ENCODE data around the gene MUTYH.

The MUTYH gene

GRCh38 chr1:45354838-45355237, 14.6 kb upstream of the MUTYH start:
- DNase-seq: no peak
- in situ Hi-C loops (cut with MboI; ENCODE audit: low pct_unique_long_range_greater_than_20kb, low sequenced_read_pairs): loop anchor here (10.0 kb wide), 1 partner anchor 140 kb away; the partner anchor contains the start of gene TESK2

- no peak for DNase-seq
- in situ Hi-C loops (cut with MboI; ENCODE audit: low pct_unique_long_range_greater_than_20kb, low sequenced_read_pairs): loop anchor here (10.0 kb wide), 1 partner anchor 141 kb away; the partner anchor contains the start of gene TESK2
Observed at GRCh38 chr1:45353685-45354084, 13.4 kb upstream of the MUTYH start.

DNA sequence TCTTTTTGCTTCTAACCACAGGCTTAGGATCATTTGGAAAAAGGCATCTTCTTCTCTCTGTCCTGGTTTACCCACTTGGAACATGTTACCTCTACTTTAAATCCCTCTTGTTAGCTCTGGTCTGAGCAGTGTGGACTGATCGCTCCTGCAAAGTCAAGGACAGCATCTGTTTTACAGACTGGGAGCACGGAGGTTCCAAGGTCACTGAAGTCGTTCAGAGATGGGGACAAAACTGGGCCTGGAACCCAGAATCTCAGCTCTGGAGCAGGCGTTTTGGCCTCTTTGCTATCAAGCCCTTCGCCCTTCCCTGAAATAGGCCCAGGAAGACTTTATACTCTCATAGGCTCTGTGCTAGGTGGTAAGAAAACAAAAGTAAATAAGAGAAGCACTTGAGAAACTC, 11.3 kb upstream of the MUTYH start:
- DNase-seq: no peak
- in situ Hi-C loops (cut with MboI; ENCODE audit: low pct_unique_long_range_greater_than_20kb, low sequenced_read_pairs): loop anchor here (10.0 kb wide), 1 partner anchor 143 kb away; the partner anchor contains the start of gene TESK2

DNA sequence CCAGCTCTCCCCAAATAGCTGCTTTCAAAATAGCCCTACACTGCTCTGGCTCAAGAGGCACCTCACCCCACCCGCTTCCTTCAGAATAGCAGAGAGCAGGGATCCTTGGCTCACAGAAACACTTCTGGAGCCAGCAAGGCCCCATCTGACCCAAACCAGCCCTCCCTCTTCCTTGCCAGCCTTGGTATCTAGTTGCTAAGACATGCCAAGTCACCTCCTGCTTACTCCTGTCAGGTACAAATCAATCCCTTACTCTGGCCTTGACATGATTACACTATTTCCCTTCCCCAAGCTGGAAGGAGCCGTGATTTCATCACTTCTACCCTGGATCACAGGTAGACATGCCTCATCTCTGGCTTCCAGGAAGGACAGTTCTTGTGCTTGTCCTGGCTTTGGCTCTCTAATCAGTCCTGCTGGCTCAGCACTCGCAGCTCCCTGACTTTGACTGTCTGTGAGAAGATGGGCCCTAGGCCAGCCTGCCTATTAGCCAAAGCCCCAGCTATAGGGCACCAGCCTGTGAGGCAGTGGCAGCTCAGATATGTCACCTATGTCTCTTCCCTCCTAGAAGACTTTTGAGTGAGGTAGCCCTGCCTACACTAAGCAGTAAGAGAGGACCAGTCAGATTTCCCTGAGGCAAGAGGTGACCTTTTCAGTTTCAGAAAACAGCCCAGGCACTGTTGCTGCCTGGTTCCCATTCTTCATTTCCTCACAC, 8.9 kb upstream of the MUTYH start:
- no peak for DNase-seq
- in situ Hi-C loops (cut with MboI; ENCODE audit: low pct_unique_long_range_greater_than_20kb, low sequenced_read_pairs): no loop called here

- no peak for DNase-seq
- in situ Hi-C loops (cut with MboI; ENCODE audit: low pct_unique_long_range_greater_than_20kb, low sequenced_read_pairs): no loop called here
Observed at GRCh38 chr1:45348609-45348965, 8.3 kb upstream of the MUTYH start.

DNA sequence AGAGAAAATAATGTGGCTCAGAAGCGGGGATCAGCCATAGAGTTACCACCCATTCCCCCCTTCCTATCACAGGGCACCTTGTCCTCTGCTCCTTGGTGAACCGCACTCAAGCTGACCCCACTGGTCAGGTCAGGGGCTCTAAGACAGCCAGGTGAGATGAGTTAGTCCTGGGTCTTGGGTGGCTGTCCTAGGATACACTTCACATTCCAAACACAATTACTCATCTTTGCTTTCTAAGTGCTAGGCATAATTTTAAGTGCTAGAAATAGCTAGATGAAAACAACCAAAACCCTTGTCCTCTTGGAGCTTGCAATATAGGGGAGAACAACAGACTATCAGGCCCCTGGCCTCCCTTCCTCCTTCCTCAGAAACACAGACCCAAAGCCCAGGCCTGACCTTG, 7.8 kb upstream of the MUTYH start:
- no peak for DNase-seq
- in situ Hi-C loops (cut with MboI; ENCODE audit: low pct_unique_long_range_greater_than_20kb, low sequenced_read_pairs): no loop called here

DNA sequence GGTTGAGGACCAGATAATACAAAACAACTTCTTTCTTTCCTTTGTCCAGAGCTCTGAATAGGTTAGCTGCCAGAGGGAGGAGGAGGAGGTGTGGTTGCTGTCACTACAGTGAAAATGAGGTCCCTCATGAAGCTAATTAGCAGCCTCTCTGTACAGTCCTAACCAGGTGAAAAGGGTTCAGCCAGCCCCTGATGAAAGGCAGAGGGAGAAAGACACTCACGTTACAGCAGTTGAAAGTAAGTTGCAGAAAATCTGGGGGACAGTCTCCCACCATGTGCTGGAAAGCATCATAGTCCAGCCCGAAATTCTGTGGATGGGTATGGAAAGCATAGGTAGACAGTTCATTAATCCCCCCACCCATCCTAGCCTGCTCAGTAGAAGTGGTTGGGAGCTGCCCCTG, 6.2 kb upstream of the MUTYH start:
- DNase-seq: no peak
- in situ Hi-C loops (cut with MboI; ENCODE audit: low pct_unique_long_range_greater_than_20kb, low sequenced_read_pairs): no loop called here

- in situ Hi-C loops (cut with MboI; ENCODE audit: low pct_unique_long_range_greater_than_20kb, low sequenced_read_pairs): no loop called here
- DNase-seq: no peak
Observed at GRCh38 chr1:45345014-45345413, 4.8 kb upstream of the MUTYH start.

- DNase-seq: no peak
- in situ Hi-C loops (cut with MboI; ENCODE audit: low pct_unique_long_range_greater_than_20kb, low sequenced_read_pairs): no loop called here
Observed at GRCh38 chr1:45344499-45344898, 4.3 kb upstream of the MUTYH start.

GRCh38 chr1:45340816-45341466, 701 bp upstream of the MUTYH start:
- in situ Hi-C loops (cut with MboI; ENCODE audit: low pct_unique_long_range_greater_than_20kb, low sequenced_read_pairs): no loop called here

DNA sequence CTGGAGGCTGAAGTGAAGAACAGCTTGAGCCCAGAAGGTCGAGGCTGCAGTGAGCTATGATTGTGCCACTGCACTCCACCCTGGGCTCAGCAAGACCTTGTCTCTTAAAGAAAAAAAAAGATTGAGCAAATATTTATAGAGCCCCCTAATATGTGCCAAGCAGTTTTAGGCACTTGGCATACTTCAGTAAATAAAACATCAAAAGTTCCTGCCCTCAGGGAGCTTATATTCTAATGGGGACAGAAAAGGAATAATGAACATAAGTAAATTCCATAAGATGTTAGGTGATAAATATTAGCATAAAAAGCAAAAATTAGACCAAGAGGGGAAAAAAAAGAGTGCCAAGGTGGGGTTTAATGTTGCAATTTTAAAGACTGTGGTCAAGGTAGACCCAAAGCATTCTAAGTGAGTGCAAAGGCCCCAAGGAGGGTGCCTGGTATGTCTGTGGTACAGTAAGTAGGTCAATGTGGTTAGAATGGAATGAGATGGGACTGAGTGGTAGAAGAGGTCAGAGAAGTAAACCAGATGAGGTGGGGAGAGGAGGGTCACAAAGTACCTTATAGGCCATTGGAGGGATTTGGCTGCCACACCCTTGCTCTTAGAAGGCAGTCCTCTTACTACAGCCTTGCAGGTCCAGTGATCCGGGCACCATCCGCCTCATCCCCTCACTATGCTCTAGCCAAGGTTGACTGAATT, 2.5 kb downstream of the MUTYH start:
- in situ Hi-C loops (cut with MboI; ENCODE audit: low pct_unique_long_range_greater_than_20kb, low sequenced_read_pairs): no loop called here

More at GRCh38 chr1:45340816-45341466, 701 bp upstream of the MUTYH start:
- peak; percentile 20 for DNase-seq

DNA sequence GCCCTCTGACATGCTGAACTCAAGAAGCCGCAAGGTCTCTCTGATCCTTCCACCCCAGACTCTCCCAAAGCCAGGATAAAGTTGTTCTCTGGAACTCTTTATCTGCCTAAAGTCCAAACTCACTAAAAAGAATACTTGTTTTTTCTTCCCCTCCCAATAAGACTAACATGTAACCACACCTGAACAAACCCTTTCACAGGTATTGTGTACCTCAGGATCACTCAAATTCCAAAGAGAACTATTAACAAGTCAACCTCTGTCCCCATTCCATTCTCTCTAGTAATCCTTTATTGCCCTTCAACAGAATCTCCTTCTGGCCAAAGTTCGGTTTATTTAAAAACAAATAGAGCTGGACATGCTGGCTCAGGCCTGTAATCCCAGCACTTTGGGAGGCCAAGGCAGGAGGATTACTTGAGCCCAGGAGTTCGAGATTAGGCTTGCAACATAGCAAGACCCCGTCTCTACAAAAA, 4.3 kb downstream of the MUTYH start:
- no peak for DNase-seq
- in situ Hi-C loops (cut with MboI; ENCODE audit: low pct_unique_long_range_greater_than_20kb, low sequenced_read_pairs): no loop called here

More for the DNA sequence above, 2.5 kb downstream of the MUTYH start:
- no peak for DNase-seq

- in situ Hi-C loops (cut with MboI; ENCODE audit: low pct_unique_long_range_greater_than_20kb, low sequenced_read_pairs): no loop called here
- DNase-seq: peak; percentile 47
Observed at GRCh38 chr1:45334308-45335245, 5.7 kb downstream of the MUTYH start.

- no peak for DNase-seq
- in situ Hi-C loops (cut with MboI; ENCODE audit: low pct_unique_long_range_greater_than_20kb, low sequenced_read_pairs): no loop called here
Observed at GRCh38 chr1:45332346-45332720, 7.9 kb downstream of the MUTYH start.

- in situ Hi-C loops (cut with MboI; ENCODE audit: low pct_unique_long_range_greater_than_20kb, low sequenced_read_pairs): no loop called here
- DNase-seq: no peak
Observed at GRCh38 chr1:45331436-45332345, 8.5 kb downstream of the MUTYH start.

- no peak for DNase-seq
- in situ Hi-C loops (cut with MboI; ENCODE audit: low pct_unique_long_range_greater_than_20kb, low sequenced_read_pairs): no loop called here
Observed at GRCh38 chr1:45329445-45329844, 10.8 kb downstream of the MUTYH start.

DNA sequence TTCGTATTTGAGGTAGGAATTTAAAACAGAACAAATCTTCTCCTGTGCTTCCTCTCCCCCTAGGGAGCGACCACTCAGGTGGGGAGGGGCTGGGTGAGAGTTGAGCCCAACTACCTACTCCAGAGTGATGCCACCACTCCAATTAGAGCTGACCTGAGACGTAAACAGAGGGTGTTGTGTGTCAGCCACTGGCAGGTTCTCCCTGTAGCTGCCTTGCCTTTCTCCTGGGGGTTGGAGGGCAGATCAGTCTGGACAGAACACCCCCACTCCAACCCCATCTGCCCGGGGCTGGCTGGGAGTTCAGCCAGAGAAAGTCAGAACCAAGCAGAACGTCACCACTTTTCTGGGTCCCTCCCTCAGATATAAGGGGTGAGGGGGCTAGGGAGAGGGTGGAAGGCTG, 11.6 kb downstream of the MUTYH start:
- DNase-seq: no peak

More for the DNA sequence above, 11.6 kb downstream of the MUTYH start:
- in situ Hi-C loops (cut with MboI; ENCODE audit: low pct_unique_long_range_greater_than_20kb, low sequenced_read_pairs): no loop called here

Data from KBM-7 (cell line).